Measurements from ENCODE around the gene FNDC11. TPM values are rescaled to one million over a fixed set of nuclear protein-coding genes. Genes with fewer than 3 reads are reported as not detected.
A peak's percentile ranks its signal among the peaks of the same experiment; 100 is the strongest.

Gene FNDC11
- total RNA-seq, 1 experiment from 2014 or later = not detected

DNA sequence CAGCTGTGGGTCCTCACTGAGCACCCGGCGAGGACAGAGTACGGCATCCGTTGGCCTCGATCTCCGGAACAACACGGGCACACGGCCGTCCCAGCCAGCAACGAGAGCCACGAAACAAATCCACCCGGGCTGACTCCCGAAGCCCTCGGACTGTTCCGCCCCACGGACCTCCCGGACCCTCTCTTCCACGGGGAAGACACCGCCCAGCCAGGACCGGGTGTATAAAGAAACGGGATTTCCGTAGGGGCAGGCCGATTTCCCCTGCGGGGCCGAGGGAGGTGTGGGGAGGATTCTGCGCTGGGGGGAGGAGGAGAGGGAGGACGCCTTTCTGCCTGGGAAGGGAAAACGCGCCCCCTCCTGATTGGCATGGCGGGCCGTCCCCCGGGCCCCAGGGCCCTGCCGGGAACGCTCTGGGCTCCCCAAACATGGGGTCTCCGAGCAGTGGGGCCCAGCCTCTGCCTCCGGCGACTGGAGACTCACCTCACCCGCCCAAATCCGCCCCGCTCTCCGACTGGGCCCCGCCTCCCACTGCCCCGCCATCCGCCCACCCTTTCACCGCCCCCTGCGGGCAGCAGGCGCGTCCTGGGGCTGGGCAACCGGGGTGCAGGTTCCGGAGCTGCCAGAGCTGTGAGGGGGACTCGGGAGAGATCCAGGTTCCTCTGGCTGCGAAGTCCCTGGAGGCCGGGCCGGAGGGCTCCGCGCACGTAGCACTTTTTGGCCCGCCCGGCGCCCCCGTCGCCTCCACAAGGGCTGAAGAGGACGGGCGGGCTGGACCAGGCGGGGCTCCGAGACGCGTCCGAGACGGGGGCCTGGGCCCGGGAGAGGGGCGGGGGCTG is 34.1 kb upstream of the FNDC11 start:
- peak overlapping the region; percentile 89 for H3K27ac Mint-ChIP-seq (ENCODE audit: unreplicated experiment)
- no peaks in the 10 kb centered on the region for H3K9me3 Mint-ChIP-seq (ENCODE audit: low read depth, unreplicated experiment)
- no peaks in the 10 kb centered on the region for H3K27me3 Mint-ChIP-seq (ENCODE audit: unreplicated experiment)
- H3K4me1 Mint-ChIP-seq (ENCODE audit: low read depth, unreplicated experiment) = peaks cover 16% of the 10 kb centered on the region
- intact Hi-C loops (cut with micrococcal nuclease; ENCODE audit: unreplicated experiment) = loop anchor here (2.0 to 5.0 kb wide), 2 partner anchors 21 to 78 kb away; partner anchors contain the start of gene EEF1A2
- peak; percentile 84 for DNase-seq
- CTCF ChIA-PET = interaction anchor here (0.6 to 2.0 kb wide), 8 partner anchors 17 to 211 kb away, joined by 3 to 15 read pairs (median 5); partner anchors contain the start of gene PTK6
- TF ChIP-seq, protein P1, sequence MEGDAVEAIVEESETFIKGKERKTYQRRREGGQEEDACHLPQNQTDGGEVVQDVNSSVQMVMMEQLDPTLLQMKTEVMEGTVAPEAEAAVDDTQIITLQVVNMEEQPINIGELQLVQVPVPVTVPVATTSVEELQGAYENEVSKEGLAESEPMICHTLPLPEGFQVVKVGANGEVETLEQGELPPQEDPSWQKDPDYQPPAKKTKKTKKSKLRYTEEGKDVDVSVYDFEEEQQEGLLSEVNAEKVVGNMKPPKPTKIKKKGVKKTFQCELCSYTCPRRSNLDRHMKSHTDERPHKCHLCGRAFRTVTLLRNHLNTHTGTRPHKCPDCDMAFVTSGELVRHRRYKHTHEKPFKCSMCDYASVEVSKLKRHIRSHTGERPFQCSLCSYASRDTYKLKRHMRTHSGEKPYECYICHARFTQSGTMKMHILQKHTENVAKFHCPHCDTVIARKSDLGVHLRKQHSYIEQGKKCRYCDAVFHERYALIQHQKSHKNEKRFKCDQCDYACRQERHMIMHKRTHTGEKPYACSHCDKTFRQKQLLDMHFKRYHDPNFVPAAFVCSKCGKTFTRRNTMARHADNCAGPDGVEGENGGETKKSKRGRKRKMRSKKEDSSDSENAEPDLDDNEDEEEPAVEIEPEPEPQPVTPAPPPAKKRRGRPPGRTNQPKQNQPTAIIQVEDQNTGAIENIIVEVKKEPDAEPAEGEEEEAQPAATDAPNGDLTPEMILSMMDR (IDR thresholded peaks at IDR 0.05; ENCODE audit: unreplicated experiment) = peak; percentile 60
- H3K4me3 Mint-ChIP-seq (ENCODE audit: low read depth, unreplicated experiment) = peak overlapping the region; percentile 95
- H3K36me3 Mint-ChIP-seq (ENCODE audit: insufficient read depth, unreplicated experiment) = peaks cover 69% of the 10 kb centered on the region
- BruUV-seq (replicated peaks) = TSS peak; percentile 27

DNA sequence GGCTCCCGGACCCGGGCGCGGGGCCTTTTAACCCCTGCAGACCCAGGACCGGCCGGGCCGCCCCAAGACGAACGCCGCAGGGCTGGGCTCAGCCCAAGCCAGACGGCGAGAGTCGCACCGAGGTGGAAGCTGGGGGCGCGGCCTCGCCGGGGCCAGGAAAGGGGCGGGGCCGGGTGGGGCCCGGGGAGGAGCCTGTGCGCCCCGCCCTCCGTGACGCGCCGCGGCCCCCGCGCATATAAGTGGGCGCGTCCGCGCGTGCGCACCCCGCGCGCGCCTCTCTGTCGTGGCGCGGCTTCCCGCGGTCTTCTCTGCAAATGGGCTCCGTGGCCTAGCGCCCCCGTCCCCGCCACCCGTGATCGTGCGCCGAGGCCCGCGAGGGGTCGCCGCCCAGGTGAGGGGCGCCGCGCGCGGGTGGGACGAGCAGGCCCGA is 33.4 kb upstream of the FNDC11 start, which contains the start of gene PPDPF:
Gene PPDPF, plus strand, starts transcription at position 262 of the 430 bp plus-strand sequence. CDS start 544 bp downstream, outside the sequence.
- Mint-ChIP-seq H3K27me3 (ENCODE audit: unreplicated experiment) (no peaks in the 10 kb centered on the region), H3K27ac (ENCODE audit: unreplicated experiment) (peak within 1 kb of the TSS; percentile 89), H3K9me3 (ENCODE audit: low read depth, unreplicated experiment) (no peaks in the 10 kb centered on the region), H3K36me3 (ENCODE audit: insufficient read depth, unreplicated experiment) (peaks cover 75% of the 10 kb centered on the region), H3K4me3 (ENCODE audit: low read depth, unreplicated experiment) (peak within 1 kb of the TSS; percentile 95), H3K4me1 (ENCODE audit: low read depth, unreplicated experiment) (peaks cover 18% of the 10 kb centered on the region)
- TF ChIP-seq, protein P1 (IDR thresholded peaks at IDR 0.05; ENCODE audit: unreplicated experiment) = no peak
- CTCF ChIA-PET = interaction anchor here (0.6 to 2.0 kb wide), 9 partner anchors 8 to 211 kb away, joined by 3 to 15 read pairs (median 4); partner anchors contain the start of gene PTK6
- intact Hi-C loops (cut with micrococcal nuclease; ENCODE audit: unreplicated experiment) = loop anchor here (2.0 to 5.0 kb wide), 2 partner anchors 22 to 78 kb away; partner anchors contain the start of gene EEF1A2
- peak; percentile 90 for DNase-seq
- BruUV-seq (replicated peaks) = no TSS peak

DNA sequence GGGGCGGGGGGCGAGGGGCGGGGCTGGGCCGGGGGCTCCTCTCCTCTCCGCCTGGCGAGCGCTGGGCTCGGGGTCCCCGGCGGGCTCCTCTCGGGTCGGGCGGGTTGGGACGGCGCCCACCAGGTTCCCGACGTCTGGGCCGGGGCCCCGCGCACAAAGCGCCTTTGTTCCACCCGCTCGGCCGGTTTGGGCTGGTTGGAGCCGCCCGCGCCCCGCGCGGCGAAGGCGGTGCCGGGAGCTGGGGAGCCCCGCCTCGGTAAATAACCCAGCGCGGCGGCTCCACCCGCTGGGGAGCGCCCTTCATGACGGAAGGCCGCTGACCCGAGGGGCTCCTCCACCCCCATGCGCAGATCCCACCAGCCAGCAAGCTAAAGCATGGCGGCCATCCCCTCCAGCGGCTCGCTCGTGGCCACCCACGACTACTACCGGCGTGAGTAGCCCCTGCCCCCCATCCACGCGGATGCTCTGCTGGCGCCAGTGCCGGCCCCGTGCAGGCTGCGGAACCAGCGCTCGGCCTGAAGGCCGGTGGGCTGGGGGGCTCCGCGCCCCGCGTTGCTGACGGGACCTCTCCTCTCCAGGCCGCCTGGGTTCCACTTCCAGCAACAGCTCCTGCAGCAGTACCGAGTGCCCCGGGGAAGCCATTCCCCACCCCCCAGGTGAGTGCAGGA is 32.9 kb upstream of the FNDC11 start:
- CTCF ChIA-PET = interaction anchor here (0.6 to 2.0 kb wide), 7 partner anchors 9 to 212 kb away, joined by 3 to 15 read pairs (median 6); partner anchors contain the start of gene PTK6
- Mint-ChIP-seq H3K36me3 (ENCODE audit: insufficient read depth, unreplicated experiment) (peaks cover 80% of the 10 kb centered on the region), H3K4me3 (ENCODE audit: low read depth, unreplicated experiment) (peak overlapping the region; percentile 95), H3K27me3 (ENCODE audit: unreplicated experiment) (no peaks in the 10 kb centered on the region), H3K9me3 (ENCODE audit: low read depth, unreplicated experiment) (no peaks in the 10 kb centered on the region), H3K27ac (ENCODE audit: unreplicated experiment) (peak overlapping the region; percentile 89), H3K4me1 (ENCODE audit: low read depth, unreplicated experiment) (peaks cover 18% of the 10 kb centered on the region)
- TF ChIP-seq, protein P1 (IDR thresholded peaks at IDR 0.05; ENCODE audit: unreplicated experiment) = no peak
- peak; percentile 98 for DNase-seq
- BruUV-seq (replicated peaks) = TSS peak; percentile 88
- intact Hi-C loops (cut with micrococcal nuclease; ENCODE audit: unreplicated experiment) = loop anchor here (2.0 to 5.0 kb wide), 2 partner anchors 22 to 79 kb away; partner anchors contain the start of gene EEF1A2

DNA sequence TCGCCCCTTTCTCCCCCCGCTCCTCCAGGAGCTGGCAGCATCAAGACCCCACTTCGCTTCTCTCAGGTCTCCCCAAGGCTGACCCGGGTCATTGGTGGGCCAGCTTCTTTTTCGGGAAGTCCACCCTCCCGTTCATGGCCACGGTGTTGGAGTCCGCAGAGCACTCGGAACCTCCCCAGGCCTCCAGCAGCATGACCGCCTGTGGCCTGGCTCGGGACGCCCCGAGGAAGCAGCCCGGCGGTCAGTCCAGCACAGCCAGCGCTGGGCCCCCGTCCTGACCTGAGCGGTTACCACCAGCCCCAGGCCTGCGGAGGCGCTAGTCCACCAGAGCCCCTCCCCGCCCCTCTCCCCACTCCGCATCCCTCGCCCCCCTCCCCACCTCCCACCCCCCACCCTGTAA is 32.4 kb upstream of the FNDC11 start:
- intact Hi-C loops (cut with micrococcal nuclease; ENCODE audit: unreplicated experiment) = loop anchor here (2.0 to 5.0 kb wide), 2 partner anchors 23 to 79 kb away; partner anchors contain the start of gene EEF1A2
- H3K9me3 Mint-ChIP-seq (ENCODE audit: low read depth, unreplicated experiment) = no peaks in the 10 kb centered on the region
- H3K4me1 Mint-ChIP-seq (ENCODE audit: low read depth, unreplicated experiment) = peaks cover 18% of the 10 kb centered on the region
- peak overlapping the region; percentile 95 for H3K4me3 Mint-ChIP-seq (ENCODE audit: low read depth, unreplicated experiment)
- peak overlapping the region; percentile 89 for H3K27ac Mint-ChIP-seq (ENCODE audit: unreplicated experiment)
- peaks cover 86% of the 10 kb centered on the region for H3K36me3 Mint-ChIP-seq (ENCODE audit: insufficient read depth, unreplicated experiment)
- CTCF ChIA-PET = interaction anchor here (1.4 to 2.0 kb wide), 4 partner anchors 15 to 24 kb away, joined by 3 to 15 read pairs (median 14); partner anchors contain the start of gene PTK6
- no peaks in the 10 kb centered on the region for H3K27me3 Mint-ChIP-seq (ENCODE audit: unreplicated experiment)
- BruUV-seq (replicated peaks) = no TSS peak
- TF ChIP-seq, protein P1 (IDR thresholded peaks at IDR 0.05; ENCODE audit: unreplicated experiment) = no peak
- DNase-seq = no peak

All from Calu3 (cell line).